Activated CD4-positive, alpha-beta T cell treated with anti-CD3 and anti-CD28 coated beads for 48 hours (primary cell): ENCODE results near the gene ECT2L.

Experiments used
- DNase-seq: peaks from one replicate; pipeline ENCODE4 v3.0.0-alpha.2; 2020

ECT2L gene

DNA sequence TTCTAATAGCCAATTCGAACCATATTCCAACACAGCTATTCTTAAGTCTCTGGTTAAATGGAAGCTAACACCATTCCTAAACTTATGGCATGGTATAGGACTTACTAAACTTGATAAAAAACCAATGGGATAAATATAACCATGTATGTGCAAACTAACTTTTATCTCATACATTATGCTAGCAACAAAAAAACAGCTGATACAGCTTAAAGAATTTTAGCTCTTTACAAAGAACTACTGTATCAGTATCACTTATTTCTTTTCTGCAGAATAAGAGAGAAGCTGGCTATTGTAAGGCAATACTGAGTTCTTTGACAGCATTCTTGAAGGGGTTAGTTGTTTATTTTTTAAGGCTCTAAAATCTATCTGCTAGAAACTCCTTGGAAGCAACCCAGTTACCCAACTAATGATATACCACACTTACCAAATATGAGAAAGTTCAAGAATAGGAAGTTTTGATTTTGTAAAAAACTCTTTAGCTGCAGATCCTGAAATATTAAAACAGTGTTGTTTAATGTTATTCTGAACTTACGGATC, 147.3 kb downstream of the ECT2L start:
- no peak for DNase-seq

DNA sequence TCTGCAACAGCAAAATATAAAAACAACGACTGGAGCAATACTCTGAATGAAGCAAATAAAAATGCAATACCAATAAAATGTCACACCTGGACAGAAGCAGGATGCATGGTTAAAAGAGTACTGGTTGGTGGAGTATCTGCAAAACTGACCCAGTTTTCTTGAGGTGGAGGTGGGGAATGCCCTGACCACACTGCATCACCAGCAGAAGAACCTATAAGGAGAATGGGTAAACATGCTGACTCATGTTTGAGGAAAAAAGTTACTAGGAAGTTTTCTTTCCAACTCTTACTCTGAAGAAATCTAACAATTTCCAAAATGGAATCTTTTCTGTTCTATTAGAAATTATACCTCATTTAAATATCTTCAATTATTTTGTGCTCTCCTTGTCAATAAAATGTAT, 148.5 kb downstream of the ECT2L start:
- DNase-seq, result no peak

DNA sequence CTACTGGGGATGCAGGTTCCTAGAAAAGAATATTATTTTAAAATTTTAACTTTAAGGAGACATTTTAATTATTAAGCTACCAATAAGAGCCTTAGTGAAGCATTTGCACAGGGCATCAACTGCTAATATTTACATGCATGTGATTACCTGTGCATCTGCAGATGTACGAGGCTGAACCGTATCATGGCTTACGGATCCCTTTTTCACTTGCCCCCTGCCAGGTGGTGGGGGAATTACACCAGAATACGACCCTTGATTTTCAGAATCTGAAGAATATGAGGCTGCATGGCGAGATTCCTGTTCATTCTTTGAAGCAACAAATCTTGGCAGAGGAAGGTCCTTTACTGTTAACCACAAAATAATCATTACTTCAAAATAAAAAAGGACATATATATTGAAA, 149.5 kb downstream of the ECT2L start:
- peak; percentile 15 for DNase-seq

DNA sequence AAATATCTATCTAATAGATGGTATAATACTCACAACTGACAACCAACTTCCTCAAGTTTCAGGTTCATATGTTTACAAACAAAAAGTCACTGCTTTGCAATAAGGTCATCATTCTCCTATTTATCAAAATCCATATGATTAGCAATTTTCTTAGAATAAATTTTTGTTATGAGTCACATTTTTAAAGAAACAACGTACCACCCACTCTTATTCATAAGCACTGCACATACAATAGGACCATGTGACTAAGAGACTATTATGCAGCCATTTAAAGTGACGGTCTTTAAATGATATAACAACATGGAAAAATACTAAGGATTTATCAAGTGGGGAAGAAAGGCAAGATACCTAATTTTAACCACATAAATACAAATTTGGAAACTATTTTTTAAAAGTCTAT, 152.1 kb downstream of the ECT2L start:
- DNase-seq, result no peak

DNA sequence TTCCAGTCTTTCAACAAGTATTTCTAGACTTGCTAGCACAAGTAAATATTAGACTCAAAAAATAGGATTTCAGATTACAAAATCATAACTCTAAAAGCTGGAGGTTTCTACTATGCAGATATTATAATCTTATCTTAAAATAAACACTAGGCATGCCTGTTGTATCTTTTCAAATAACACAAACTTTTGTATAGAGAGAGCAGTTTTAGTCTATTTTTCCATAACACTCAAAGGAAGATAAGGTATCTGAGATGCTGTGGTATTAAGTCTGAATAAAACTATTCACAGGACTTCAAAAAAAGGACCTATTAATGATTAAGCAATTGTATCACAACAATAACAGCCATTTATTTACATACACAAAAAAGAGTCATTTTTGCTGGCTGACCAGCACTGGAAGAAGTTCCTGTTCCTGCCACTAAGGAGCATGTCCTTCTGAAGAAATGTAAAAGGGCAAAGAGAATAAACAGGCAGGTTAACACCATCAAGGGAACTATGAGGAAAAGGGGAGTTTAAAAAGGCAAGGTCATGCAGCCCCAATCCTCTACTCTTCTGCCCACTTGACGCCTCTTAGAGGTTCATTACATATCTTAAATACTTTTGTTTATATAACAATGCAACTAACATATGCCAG, 152.8 kb downstream of the ECT2L start:
- DNase-seq, result no peak

DNA sequence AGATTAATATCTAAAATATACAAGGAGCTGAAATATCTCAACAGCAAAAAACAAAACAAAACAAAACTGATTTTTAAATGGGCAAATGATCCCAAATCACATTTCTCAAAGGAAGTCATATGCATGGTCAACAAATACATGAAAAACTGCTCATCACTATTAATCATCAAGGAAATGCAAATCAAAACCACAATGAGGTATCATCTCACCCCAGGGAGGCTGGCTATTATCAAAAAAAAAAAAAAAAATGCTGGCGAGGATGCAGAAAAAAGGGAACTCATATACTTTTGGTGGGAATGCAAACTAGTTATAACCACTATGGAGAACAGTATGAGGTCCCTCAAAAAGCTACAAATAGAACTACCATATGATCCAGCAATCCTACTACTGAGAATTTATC, 157.6 kb downstream of the ECT2L start:
- no peak for DNase-seq
